HepG2 (cell line): ENCODE data around the gene ARF4. TPM values are rescaled to one million over a fixed set of nuclear protein-coding genes. Genes with fewer than 3 reads are reported as not detected.

Experiments
- ATAC-seq: fragments of 200-7000 bp; cut with Tn5 transposase; 3 replicates; pipeline ENCODE4 v1.9.1; 2020; ENCODE audit warnings: mild to moderate bottlenecking, moderate library complexity
- BruUV-seq: library from RNA; stranded (reverse); fragments of 400-500 nt; replicated peaks from 2 replicates; lab custom pipeline; 2021; lab: Mats Ljungman, UMichigan
- CTCF ChIA-PET: fragments of 300-600 bp; formaldehyde crosslinking; extraction: SDS; loops from one replicate; lab custom pipeline; 2021; ENCODE audit warnings: low total read pairs, inconsistent platforms, low intra/inter-chr PET ratio; lab: Yijun Ruan, JAX
- POLR2A ChIA-PET: fragments of 350-600 bp; sonication (Branson Sonifier 250); formaldehyde crosslinking; loops from one replicate; lab custom pipeline; 2020; ENCODE audit warnings: antibody characterized with exemption, inconsistent platforms; lab: Yijun Ruan, JAX
- DNase-seq: peaks from one replicate; pipeline ENCODE4 v3.0.0-alpha.2; 2015; ENCODE audit warnings: low spot score
- FAIRE-seq: peaks from 3 replicates; lab custom pipeline; 2011; peaks lifted over from hg19 to GRCh38; lab: Jason Lieb, UNC
- H2AFZ ChIP-seq: one replicate; pipeline ENCODE4 v1.6.1; 2011; ENCODE audit warnings: low read length, inconsistent platforms
- H3K27ac ChIP-seq: fragments of 300-600 bp; 3 replicates; pipeline ENCODE4 v1.8.0; 2011; ENCODE audit warnings: mixed run types, mild to moderate bottlenecking, mixed read lengths, low read length, inconsistent platforms; ENCODE audit not compliant: insufficient read depth; ENCODE audit errors: extremely low read length
- H3K27me3 ChIP-seq, 2 experiments: fragments of 200-600 bp in 1 of 2; 2 replicates in 1 of 2; 3 replicates in 1 of 2; pipeline versions ENCODE4 v1.6.0 to v1.8.0; 2011; ENCODE audit warnings: low read length in 2 of 2, mild to moderate bottlenecking in 2 of 2, moderate library complexity in 2 of 2, inconsistent platforms in 1 of 2; ENCODE audit not compliant: insufficient read depth in 2 of 2, control insufficient read depth in 1 of 2
- H3K36me3 ChIP-seq, 2 experiments: fragments of 200-600 bp in 1 of 2; replicated peaks in 1 of 2; 2 replicates in 1 of 2; 3 replicates in 1 of 2; pipeline versions ENCODE4 v1.5.1 to v1.8.0; 2011; ENCODE audit warnings: low read length in 2 of 2, inconsistent platforms in 1 of 2; ENCODE audit not compliant: insufficient read depth in 2 of 2, control insufficient read depth in 1 of 2
- H3K4me1 ChIP-seq: 2 replicates; pipeline ENCODE4 v1.5.1; 2012; ENCODE audit warnings: low read length, inconsistent platforms; ENCODE audit not compliant: insufficient read depth
- H3K4me2 ChIP-seq: 2 replicates; pipeline ENCODE4 v1.6.0; 2011; ENCODE audit warnings: low read depth, low read length, inconsistent platforms
- H3K4me3 ChIP-seq, 3 experiments: fragments of 200-600 bp in 1 of 3; sonication (generic), shearing (Covaris generic) in 1 of 3; replicated peaks in 1 of 3; 2 replicates each; pipeline ENCODE4 v1.5.1; 2011 to 2016; ENCODE audit warnings: low read length in 3 of 3, inconsistent platforms in 2 of 3, low read depth in 2 of 3, mild to moderate bottlenecking in 2 of 3, control low read depth in 1 of 3, mixed read lengths in 1 of 3; ENCODE audit not compliant: insufficient read depth in 1 of 3
- H3K79me2 ChIP-seq: one replicate; pipeline ENCODE4 v1.6.1; 2011; ENCODE audit warnings: low read length, inconsistent platforms; ENCODE audit not compliant: insufficient read depth
- H3K9ac ChIP-seq: 2 replicates; pipeline ENCODE4 v1.6.0; 2011; ENCODE audit warnings: mild to moderate bottlenecking, low read depth, low read length, inconsistent platforms; ENCODE audit not compliant: insufficient read depth
- H3K9me3 ChIP-seq: 2 replicates; pipeline ENCODE4 v1.5.1; 2012; ENCODE audit warnings: mild to moderate bottlenecking, low read length
- H4K20me1 ChIP-seq: 2 replicates; pipeline ENCODE4 v1.6.0; 2011; ENCODE audit warnings: inconsistent platforms, mild to moderate bottlenecking, low read length, moderate library complexity; ENCODE audit not compliant: insufficient read depth
- DBP ChIP-seq: sonication (generic); formaldehyde crosslinking; IDR thresholded peaks from 2 replicates; pipeline ENCODE4 v1.4.0; 2020; ENCODE audit warnings: missing genetic modification reagents; ENCODE audit errors: not compliant biosample characterization
- HHEX ChIP-seq: IDR thresholded peaks from 2 replicates; pipeline ENCODE4 v1.6.1; 2016; ENCODE audit warnings: control low read depth
- HOXD1 ChIP-seq: sonication (generic); formaldehyde crosslinking; IDR thresholded peaks from 2 replicates; pipeline ENCODE4 v1.5.0; 2020; ENCODE audit warnings: missing genetic modification reagents
- ZNF280D ChIP-seq: sonication (generic); formaldehyde crosslinking; IDR thresholded peaks from 2 replicates; pipeline ENCODE4 v1.5.1; 2020; ENCODE audit warnings: mild to moderate bottlenecking, missing genetic modification reagents
- ZNF720 ChIP-seq: sonication (generic); formaldehyde crosslinking; IDR thresholded peaks from 2 replicates; pipeline ENCODE4 v1.4.0; 2020; ENCODE audit warnings: missing genetic modification reagents
- WGBS: methylation state at CpG from one replicate; pipeline ENCODE4 v1.1.6; 2017; ENCODE audit warnings: low lambda C conversion rate; 5-methylcytosine and 5-hydroxymethylcytosine counted together
- in situ Hi-C: cut with HindIII; loops from 2 replicates; pipeline ENCODE4 v1.10.0; 2017; ENCODE audit warnings: low pct_unique_long_range_greater_than_20kb; ENCODE audit not compliant: extremely low pct_ligation_motif_present
- intact Hi-C: fragments of 100-400 bp; cut with micrococcal nuclease; formaldehyde crosslinking; loops from one replicate; pipeline ENCODE4 v1.10.0; 2022; ENCODE audit not compliant: unreplicated experiment
- polyA plus RNA-seq, 8 experiments: library from polyadenylated mRNA; depleted of rRNA in 3 of 8; stranded (reverse) in 7 of 8; unstranded in 1 of 8; fragments of >200 nt; fragmentation: Illumina TruSeq in 4 of 8; extraction: Trizol in 4 of 8; gene quantifications; 2 replicates each; pipeline versions ENCODE4 v1.2.1 to v1.2.3, GENCODE V29; 2011 to 2016; ENCODE audit warnings: low read depth in 4 of 8, missing spikeins in 1 of 8, mixed read lengths in 1 of 8; ENCODE audit not compliant: insufficient read depth in 1 of 8
- total RNA-seq, 5 experiments: library from RNA; depleted of rRNA; stranded (reverse); fragments of >200 nt; fragmentation: Illumina TruSeq; extraction: Trizol; gene quantifications; 2 replicates each; pipeline ENCODE4 v1.2.3, GENCODE V29; 2016; ENCODE audit warnings: low read depth in 1 of 5

Gene ARF4
- total and polyA plus RNA-seq, 2 of the 13 experiments (the other 11 are each of a cell fraction or from before 2014, with no cell fraction given), result 184 to 250 TPM

GRCh38 chr3:57575966-57576626, 21.0 kb downstream of the ARF4 start (continued):
- TF ChIP-seq ZNF280D (CRISPR knock-in tag), result no peak

GRCh38 chr3:57572096-57572495, 25.0 kb downstream of the ARF4 start:
- POLR2A ChIA-PET, result interaction anchor here (1.1 kb wide), 1 partner anchor 25 kb away, joined by 4 read pairs; the partner anchor contains the start of gene ARF4
- BruUV-seq, result no TSS peak
- no peak for ATAC-seq
- no peak overlapping the region for H3K27ac ChIP-seq
- peaks cover 6% of the 10 kb centered on the region; the same call in 1 of the 2 replicates for H3K4me1 ChIP-seq
- peaks cover 26% of the 10 kb centered on the region for H4K20me1 ChIP-seq
- H3K9ac ChIP-seq, result no peak overlapping the region
- H2AFZ ChIP-seq, result no peak overlapping the region
- no peak overlapping the region for H3K4me2 ChIP-seq
- H3K4me3 ChIP-seq, result no peak overlapping the region
- peaks cover 6 to 60% of the 10 kb centered on the region in 2 experiments for H3K36me3 ChIP-seq
- H3K79me2 ChIP-seq, result peaks cover 17% of the 10 kb centered on the region
- intact Hi-C loops, result no loop called here
- FAIRE-seq, result no peak
- WGBS, result 93% methylated on average over 3 of the region's 3 CpGs
- DNase-seq, result no peak
- no peaks in the 10 kb centered on the region; a peak in 1 of 5 replicates for H3K27me3 ChIP-seq
- in situ Hi-C loops, result no loop called here
- TF ChIP-seq HOXD1 (CRISPR knock-in tag), result no peak
- TF ChIP-seq HHEX, result no peak
- no peak for TF ChIP-seq ZNF720 (CRISPR knock-in tag)
- TF ChIP-seq DBP (CRISPR knock-in tag), result no peak
- CTCF ChIA-PET, result no interaction called here
- no peaks in the 10 kb centered on the region for H3K9me3 ChIP-seq
